Transverse colon (tissue), 3 donors: ENCODE data around the gene RSF1.
"Not testable (repeated sequence)": the region's sequence is repeated elsewhere in the genome, so short reads cannot be mapped to it uniquely, and the experiment has no call there.

ENCODE experiments used
- EP300 ChIP-seq: sonication (generic); formaldehyde crosslinking; IDR thresholded peaks from one replicate; pipeline ENCODE4 v1.6.1; 2017; ENCODE audit warnings: antibody characterized with exemption, low read depth
- POLR2A ChIP-seq: fragments of 450-650 bp; IDR thresholded peaks from one replicate; pipeline ENCODE4 v1.6.1; 2016; ENCODE audit warnings: antibody characterized with exemption, mild to moderate bottlenecking, moderate library complexity
- POLR2AphosphoS5 ChIP-seq, 3 donors: sonication (generic); formaldehyde crosslinking; IDR thresholded peaks; one replicate each; pipeline ENCODE4 v1.6.1; 2016; ENCODE audit warnings: antibody characterized with exemption in 3 of 3

DNA sequence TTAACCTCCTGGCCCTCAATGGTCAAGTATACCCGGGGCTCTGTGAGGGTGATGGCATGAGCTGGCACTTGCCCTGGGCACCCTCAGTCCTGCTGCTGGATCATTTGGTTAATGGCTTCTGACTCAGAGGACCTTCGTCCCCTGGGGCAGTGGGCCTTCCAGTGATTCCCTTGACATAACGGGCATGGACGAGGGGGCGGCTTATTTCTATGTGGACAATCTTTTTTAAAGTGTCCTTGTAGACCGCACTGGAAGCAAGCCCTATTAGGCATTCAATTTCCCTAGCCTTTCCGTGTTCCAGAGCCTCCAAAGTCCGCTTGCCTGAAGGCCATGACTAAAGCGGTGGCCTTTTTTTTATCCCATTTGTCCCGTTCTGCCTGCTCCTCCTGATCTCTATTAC is 40.9 kb upstream of the RSF1 start:
- TF ChIP-seq POLR2AphosphoS5 (IDR thresholded peaks at IDR 0.05); POLR2A; EP300: not testable (repeated sequence)
